GM12878 (cell line): ENCODE data around the gene ZNF322. TPM values are rescaled to one million over a fixed set of nuclear protein-coding genes. Genes with fewer than 3 reads are reported as not detected.

Experiments used
- ATAC-seq: fragments of 200-7000 bp; cut with Tn5 transposase; 3 replicates; pipeline ENCODE4 v1.9.1; 2020; ENCODE audit warnings: mild to moderate bottlenecking, moderate library complexity
- BruUV-seq: library from RNA; stranded (reverse); fragments of 400-500 nt; replicated peaks from 2 replicates; lab custom pipeline; 2021; lab: Mats Ljungman, UMichigan
- CTCF ChIA-PET: fragments of 300-600 bp; sonication (Branson Sonifier 250); formaldehyde crosslinking; extraction: SDS; loops from one replicate; lab custom pipeline; 2021; ENCODE audit warnings: inconsistent platforms; lab: Yijun Ruan, JAX
- POLR2A ChIA-PET: fragments of 350-600 bp; formaldehyde crosslinking; extraction: SDS; loops from one replicate; lab custom pipeline; 2021; ENCODE audit warnings: inconsistent platforms; lab: Charles Lee
- RAD21 ChIA-PET: fragments of 300-600 bp; sonication (Branson Sonifier 250); formaldehyde crosslinking; loops from one replicate; lab custom pipeline; 2023; ENCODE audit warnings: antibody characterized with exemption; ENCODE audit not compliant: unreplicated experiment; lab: Charles Lee
- SMC1A ChIA-PET: fragments of 300-600 bp; sonication (Branson Sonifier 250); formaldehyde crosslinking; loops from one replicate; lab custom pipeline; 2023; ENCODE audit not compliant: unreplicated experiment, uncharacterized antibody; lab: Charles Lee
- DNase-seq: peaks from one replicate; pipeline ENCODE4 v3.0.0-alpha.2; 2011; ENCODE audit warnings: low read depth, low spot score
- FAIRE-seq: peaks from 3 replicates; lab custom pipeline; 2011; peaks lifted over from hg19 to GRCh38; lab: Jason Lieb, UNC
- H2AFZ ChIP-seq: 2 replicates; pipeline ENCODE4 v1.6.0; 2011; ENCODE audit warnings: low read depth, low read length, control low read depth; ENCODE audit not compliant: control insufficient read depth
- H3K27ac ChIP-seq: 2 replicates; pipeline ENCODE4 v1.5.1; 2011; ENCODE audit warnings: control low read depth; ENCODE audit not compliant: control insufficient read depth, insufficient read depth
- H3K27me3 ChIP-seq, 2 experiments: replicated peaks in 1 of 2; 2 replicates each; pipeline versions ENCODE4 v1.6.0 to v1.6.1; 2011; ENCODE audit warnings: low read length in 1 of 2; ENCODE audit not compliant: control insufficient read depth in 2 of 2, insufficient read depth in 2 of 2
- H3K36me3 ChIP-seq, 2 experiments: 2 replicates each; pipeline ENCODE4 v1.5.1; 2011; ENCODE audit warnings: low read length in 1 of 2; ENCODE audit not compliant: control insufficient read depth in 2 of 2, insufficient read depth in 2 of 2
- H3K4me1 ChIP-seq: 2 replicates; pipeline ENCODE4 v1.6.1; 2011; ENCODE audit warnings: mild to moderate bottlenecking, low read length, moderate library complexity, mixed read lengths; ENCODE audit not compliant: control insufficient read depth, insufficient read depth
- H3K4me2 ChIP-seq: 2 replicates; pipeline ENCODE4 v1.6.0; 2011; ENCODE audit warnings: control low read depth; ENCODE audit not compliant: control insufficient read depth, insufficient read depth
- H3K4me3 ChIP-seq: fragments of 200-600 bp; sonication (generic); 2 replicates; pipeline ENCODE4 v1.5.1; 2016
- H3K79me2 ChIP-seq: 2 replicates; pipeline ENCODE4 v1.6.0; 2011; ENCODE audit warnings: low read length; ENCODE audit not compliant: control insufficient read depth, insufficient read depth
- H3K9ac ChIP-seq: 2 replicates; pipeline ENCODE4 v1.8.0; 2011; ENCODE audit warnings: low read length, control low read depth, mixed read lengths; ENCODE audit not compliant: control insufficient read depth, insufficient read depth
- H3K9me3 ChIP-seq: replicated peaks from 3 replicates; pipeline ENCODE4 v1.5.1; 2011; ENCODE audit warnings: mild to moderate bottlenecking, low read length; ENCODE audit not compliant: control insufficient read depth, insufficient read depth
- H4K20me1 ChIP-seq: 2 replicates; pipeline ENCODE4 v1.6.0; 2011; ENCODE audit not compliant: control insufficient read depth, insufficient read depth
- ATF7 ChIP-seq: fragments of 450-650 bp; IDR thresholded peaks from 2 replicates; pipeline ENCODE4 v1.6.1; 2016; ENCODE audit warnings: low read depth, mild to moderate bottlenecking
- CREB1 ChIP-seq: IDR thresholded peaks from 2 replicates; pipeline ENCODE4 v1.6.1; 2012; ENCODE audit warnings: low read depth, mild to moderate bottlenecking, inconsistent platforms
- HCFC1 ChIP-seq: fragments of 150-350 bp; IDR thresholded peaks from 2 replicates; pipeline ENCODE4 v1.6.1; 2014; ENCODE audit warnings: low read length
- JUND ChIP-seq: IDR thresholded peaks from 2 replicates; pipeline ENCODE4 v1.6.1; 2012; ENCODE audit warnings: low read depth, mild to moderate bottlenecking, low read length, improper control_type of control experiment, moderate library complexity
- LARP7 ChIP-seq: fragments of 450-650 bp; IDR thresholded peaks from 2 replicates; pipeline ENCODE4 v1.6.1; 2017; ENCODE audit warnings: mild to moderate bottlenecking
- MYC ChIP-seq: IDR thresholded peaks from 2 replicates; pipeline ENCODE4 v1.6.1; 2011; ENCODE audit warnings: mild to moderate bottlenecking, low read length, moderate library complexity, inconsistent platforms; ENCODE audit not compliant: insufficient read depth, insufficient replicate concordance, insufficient read length, severe bottlenecking
- PAX8 ChIP-seq: fragments of 450-650 bp; IDR thresholded peaks from 2 replicates; pipeline ENCODE4 v1.6.1; 2017; ENCODE audit warnings: mild to moderate bottlenecking, moderate library complexity
- POLR2A ChIP-seq: IDR thresholded peaks from 2 replicates; pipeline ENCODE4 v1.6.1; 2011; ENCODE audit warnings: low read depth, mild to moderate bottlenecking, low read length
- RAD51 ChIP-seq: fragments of 450-650 bp; IDR thresholded peaks from 2 replicates; pipeline ENCODE4 v1.6.1; 2016; ENCODE audit warnings: moderate library complexity, mild to moderate bottlenecking, inconsistent platforms
- RUNX3 ChIP-seq: IDR thresholded peaks from 2 replicates; pipeline ENCODE4 v1.6.1; 2012; ENCODE audit warnings: low read length, inconsistent platforms
- SMAD5 ChIP-seq: IDR thresholded peaks from 2 replicates; pipeline ENCODE4 v1.6.1; 2016; ENCODE audit warnings: antibody characterized with exemption, low read depth
- SREBF2 ChIP-seq: IDR thresholded peaks from 2 replicates; pipeline ENCODE4 v1.6.1; 2012; ENCODE audit warnings: mild to moderate bottlenecking, low read length
- TARDBP ChIP-seq: IDR thresholded peaks from 2 replicates; pipeline ENCODE4 v1.6.1; 2016; ENCODE audit warnings: borderline replicate concordance
- ZNF24 ChIP-seq: fragments of 450-650 bp; IDR thresholded peaks from 2 replicates; pipeline ENCODE4 v1.6.1; 2017; ENCODE audit warnings: antibody characterized with exemption, mild to moderate bottlenecking
- ZNF274 ChIP-seq: IDR thresholded peaks from one replicate; pipeline ENCODE4 v1.8.0; 2011; ENCODE audit not compliant: insufficient read length, insufficient read depth
- ZSCAN29 ChIP-seq: fragments of 450-650 bp; IDR thresholded peaks from 2 replicates; pipeline ENCODE4 v1.6.1; 2017; ENCODE audit warnings: mild to moderate bottlenecking, moderate library complexity
- WGBS: methylation state at CpG from one replicate; pipeline ENCODE4 v1.1.6; 2016; ENCODE audit warnings: low lambda C conversion rate; ENCODE audit not compliant: insufficient replicate concordance, insufficient coverage; ENCODE audit errors: missing lambda C conversion rate; 5-methylcytosine and 5-hydroxymethylcytosine counted together
- in situ Hi-C: fragments of 300-500 bp; cut with MboI; formaldehyde crosslinking; loops from 9 replicates; pipeline ENCODE4 v1.14.3; 2018; ENCODE audit warnings: mixed read lengths
- intact Hi-C: fragments of 100-400 bp; cut with micrococcal nuclease; formaldehyde crosslinking; loops from one replicate; pipeline ENCODE4 v1.14.2; 2022; ENCODE audit not compliant: unreplicated experiment
- polyA plus RNA-seq, 11 experiments: library from polyadenylated mRNA; depleted of rRNA in 4 of 11; unstranded in 6 of 11; stranded (reverse) in 5 of 11; fragments of >200 nt; fragmentation: Nextera tagmentation in 4 of 11; fragmentation: Illumina TruSeq in 1 of 11; extraction: Ambion mirVana in 4 of 11; extraction: Trizol in 1 of 11; gene quantifications; 1 replicate in 1 of 11; 2 replicates in 10 of 11; pipeline versions ENCODE4 v1.2.1 to v1.2.3, GENCODE V29; 2011 to 2016; ENCODE audit warnings: inconsistent platforms in 2 of 11, missing spikeins in 2 of 11, low read depth in 1 of 11
- total RNA-seq, 4 experiments: library from RNA; depleted of rRNA in 3 of 4; stranded (reverse); fragments of >200 nt in 3 of 4; fragmentation: Illumina TruSeq in 1 of 4; extraction: Trizol in 1 of 4; gene quantifications; 2 replicates each; pipeline versions ENCODE4 v1.2.1 to v1.2.3, GENCODE V29; 2013 to 2021
- TF ChIP-seq, protein P1 (sequence below): fragments of 450-650 bp; IDR thresholded peaks from 2 replicates; pipeline ENCODE4 v1.6.1; 2018; ENCODE audit warnings: mild to moderate bottlenecking, low read depth, moderate library complexity; ENCODE audit not compliant: partially characterized antibody
- TF ChIP-seq, protein P2 (sequence below): fragments of 450-650 bp; IDR thresholded peaks from 2 replicates; pipeline ENCODE4 v1.6.1; 2016; ENCODE audit warnings: mild to moderate bottlenecking

ZNF322 gene
- total and polyA plus RNA-seq, 10 of the 15 experiments (the other 5 are each of a cell fraction or from before 2014, with no cell fraction given), result 2.7 to 19.1 (median 11.9) TPM

DNA sequence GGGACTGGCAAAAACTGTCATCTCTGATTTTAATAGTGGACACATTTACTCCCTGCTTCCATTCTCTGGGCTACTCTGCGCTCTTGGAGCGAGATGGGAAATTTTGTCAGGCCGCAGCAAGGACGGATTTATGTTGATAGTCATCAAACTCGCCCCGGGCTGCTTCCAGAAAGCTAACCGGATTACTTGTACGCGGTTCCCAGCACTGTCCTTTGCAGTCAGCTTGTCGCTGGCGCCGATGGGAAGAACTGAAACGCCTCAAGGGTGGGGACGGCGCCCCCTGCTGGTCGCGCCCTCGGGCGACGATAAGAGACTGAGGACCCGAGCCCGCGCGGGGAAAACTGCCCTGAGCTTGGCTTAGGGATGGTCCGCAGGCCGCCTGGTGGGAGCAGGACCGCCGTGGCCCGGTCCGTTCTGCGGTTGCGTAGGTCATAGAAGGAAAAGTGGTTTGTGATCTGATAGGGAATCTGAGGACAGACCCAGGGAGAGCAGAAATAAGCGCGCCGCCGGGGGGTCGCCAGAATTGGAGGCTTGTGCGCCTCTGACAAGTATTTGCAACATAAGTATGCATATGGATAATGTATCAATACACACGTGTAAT, 63.8 kb downstream of the ZNF322 start (continued):
- TF ChIP-seq, protein P1, sequence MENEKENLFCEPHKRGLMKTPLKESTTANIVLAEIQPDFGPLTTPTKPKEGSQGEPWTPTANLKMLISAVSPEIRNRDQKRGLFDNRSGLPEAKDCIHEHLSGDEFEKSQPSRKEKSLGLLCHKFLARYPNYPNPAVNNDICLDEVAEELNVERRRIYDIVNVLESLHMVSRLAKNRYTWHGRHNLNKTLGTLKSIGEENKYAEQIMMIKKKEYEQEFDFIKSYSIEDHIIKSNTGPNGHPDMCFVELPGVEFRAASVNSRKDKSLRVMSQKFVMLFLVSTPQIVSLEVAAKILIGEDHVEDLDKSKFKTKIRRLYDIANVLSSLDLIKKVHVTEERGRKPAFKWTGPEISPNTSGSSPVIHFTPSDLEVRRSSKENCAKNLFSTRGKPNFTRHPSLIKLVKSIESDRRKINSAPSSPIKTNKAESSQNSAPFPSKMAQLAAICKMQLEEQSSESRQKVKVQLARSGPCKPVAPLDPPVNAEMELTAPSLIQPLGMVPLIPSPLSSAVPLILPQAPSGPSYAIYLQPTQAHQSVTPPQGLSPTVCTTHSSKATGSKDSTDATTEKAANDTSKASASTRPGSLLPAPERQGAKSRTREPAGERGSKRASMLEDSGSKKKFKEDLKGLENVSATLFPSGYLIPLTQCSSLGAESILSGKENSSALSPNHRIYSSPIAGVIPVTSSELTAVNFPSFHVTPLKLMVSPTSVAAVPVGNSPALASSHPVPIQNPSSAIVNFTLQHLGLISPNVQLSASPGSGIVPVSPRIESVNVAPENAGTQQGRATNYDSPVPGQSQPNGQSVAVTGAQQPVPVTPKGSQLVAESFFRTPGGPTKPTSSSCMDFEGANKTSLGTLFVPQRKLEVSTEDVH, result no peak
- no peak for TF ChIP-seq MYC
- 0 out of 2 replicates have a peak, but pooled peaks have one; percentile 29 for TF ChIP-seq POLR2A
- peak; percentile 65 for TF ChIP-seq CREB1

DNA sequence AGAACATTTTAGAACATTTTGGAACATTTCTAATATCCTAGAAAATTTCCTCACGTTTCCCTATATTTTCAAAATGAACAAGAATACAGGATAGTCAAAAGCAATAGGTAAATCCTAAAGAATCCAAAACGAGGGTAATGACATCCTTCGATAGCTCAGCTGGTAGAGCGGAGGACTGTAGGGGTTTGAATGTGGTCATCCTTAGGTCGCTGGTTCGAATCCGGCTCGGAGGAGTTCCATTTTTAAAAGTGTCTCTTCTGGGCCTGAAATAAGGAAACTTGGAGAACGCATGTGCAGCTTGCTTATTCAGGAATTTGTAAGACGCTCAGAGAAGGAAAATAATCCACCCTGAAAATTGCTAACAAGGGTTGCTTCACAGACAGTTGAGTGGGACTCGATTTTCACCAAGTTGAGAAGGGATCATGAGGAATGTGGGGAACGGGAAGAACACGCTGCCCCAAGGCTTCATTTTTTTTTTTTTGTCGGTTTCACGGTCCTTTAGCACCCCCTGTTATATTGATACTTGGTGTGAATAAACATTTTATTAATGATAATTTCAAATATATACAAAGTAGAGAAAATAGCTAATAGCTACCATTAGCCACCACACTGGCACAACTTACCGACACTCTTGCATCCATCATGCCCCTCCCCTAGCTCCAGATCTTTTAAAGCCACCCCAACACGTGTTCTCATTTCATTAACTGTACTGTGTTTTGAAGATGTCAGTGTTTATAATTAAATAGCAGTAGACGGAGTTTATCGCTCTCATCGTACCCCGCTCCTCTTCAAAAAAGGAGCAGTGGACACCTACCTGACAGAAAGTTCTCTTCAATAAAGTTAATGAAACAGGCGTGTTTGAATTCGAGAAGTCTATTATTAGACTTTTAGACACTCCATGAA, 64.6 kb downstream of the ZNF322 start:
- FAIRE-seq (peak; percentile 56), ATAC-seq (peak; percentile 5; the same call in 1 of the 3 replicates), DNase-seq (no peak)
- POLR2A ChIA-PET, result interaction anchor here (0.6 to 1.7 kb wide), 13 partner anchors 18 to 1306 kb away, joined by 3 to 7 read pairs (median 3); no protein-coding TSS in a partner anchor
- H3K79me2 ChIP-seq, result peaks cover 21% of the 10 kb centered on the region
- in situ Hi-C loops, result no loop called here
- 37% methylated on average over 23 of the region's 23 CpGs for whole genome bisulfite sequencing
- H3K4me2 ChIP-seq, result peak overlapping the region; percentile 95
- H3K4me3 ChIP-seq, result peak overlapping the region; percentile 93; the same call in 1 of the 2 replicates
- no peaks in the 10 kb centered on the region for H3K9me3 ChIP-seq
- SMC1A ChIA-PET, result interaction anchor here (0.6 to 8.3 kb wide), 20 partner anchors 8 to 527 kb away, joined by 3 to 170 read pairs (median 4); no protein-coding TSS in a partner anchor
- no TSS peak for BruUV-seq
- no peak overlapping the region for H3K27ac ChIP-seq
- RAD21 ChIA-PET, result interaction anchor here (0.6 to 2.5 kb wide), 16 partner anchors 10 to 561 kb away, joined by 3 to 64 read pairs (median 3); no protein-coding TSS in a partner anchor
- TF ChIP-seq PAX8 (no peak), CREB1 (no peak), SMAD5 (no peak), ATF7 (0 out of 2 replicates have a peak, but pooled peaks have one; percentile 10), HCFC1 (no peak), JUND (no peak), ZSCAN29 (0 out of 2 replicates have a peak, but pooled peaks have one; percentile 21), RUNX3 (peak; percentile 41; the same call in 1 of the 2 replicates), RAD51 (no peak), LARP7 (no peak), ZNF24 (peak; percentile 93), ZNF274 (no peak), TARDBP (0 out of 2 replicates have a peak, but pooled peaks have one; percentile 37), SREBF2 (peak; percentile 74; the same call in 1 of the 2 replicates)
- TF ChIP-seq, protein P2, sequence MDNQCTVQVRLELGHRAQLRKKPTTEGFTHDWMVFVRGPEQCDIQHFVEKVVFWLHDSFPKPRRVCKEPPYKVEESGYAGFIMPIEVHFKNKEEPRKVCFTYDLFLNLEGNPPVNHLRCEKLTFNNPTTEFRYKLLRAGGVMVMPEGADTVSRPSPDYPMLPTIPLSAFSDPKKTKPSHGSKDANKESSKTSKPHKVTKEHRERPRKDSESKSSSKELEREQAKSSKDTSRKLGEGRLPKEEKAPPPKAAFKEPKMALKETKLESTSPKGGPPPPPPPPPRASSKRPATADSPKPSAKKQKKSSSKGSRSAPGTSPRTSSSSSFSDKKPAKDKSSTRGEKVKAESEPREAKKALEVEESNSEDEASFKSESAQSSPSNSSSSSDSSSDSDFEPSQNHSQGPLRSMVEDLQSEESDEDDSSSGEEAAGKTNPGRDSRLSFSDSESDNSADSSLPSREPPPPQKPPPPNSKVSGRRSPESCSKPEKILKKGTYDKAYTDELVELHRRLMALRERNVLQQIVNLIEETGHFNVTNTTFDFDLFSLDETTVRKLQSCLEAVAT, result no peak
- CTCF ChIA-PET, result interaction anchor here (0.6 to 8.7 kb wide), 37 partner anchors 10 to 882 kb away, joined by 3 to 267 read pairs (median 4); a partner anchor contains a TSS
- no peaks in the 10 kb centered on the region for H4K20me1 ChIP-seq
- H3K36me3 ChIP-seq, result peaks cover 1 to 11% of the 10 kb centered on the region in 2 experiments; a peak in 1 of 4 replicates
- H3K27me3 ChIP-seq, result no peaks in the 10 kb centered on the region
- H3K4me1 ChIP-seq, result peaks cover 18% of the 10 kb centered on the region
- peak overlapping the region; percentile 56; the same call in 1 of the 2 replicates for H3K9ac ChIP-seq
- intact Hi-C loops, result loop anchor here (1.0 to 10.0 kb wide), 4 partner anchors 23 to 420 kb away; no protein-coding TSS in a partner anchor
- H2AFZ ChIP-seq, result peak overlapping the region; percentile 90
